Muscle of leg (tissue), 11 donors: ENCODE data around the gene STYK1. TPM values are rescaled to one million over a fixed set of nuclear protein-coding genes. Genes with fewer than 3 reads are reported as not detected.

Experiments used
- DNase-seq: peaks from one replicate; pipeline ENCODE4 v3.0.0; 2013
- H3K27ac ChIP-seq: one replicate; pipeline ENCODE4 v1.5.1; 2013; ENCODE audit warnings: mild to moderate bottlenecking, low read length, control low read depth
- H3K27me3 ChIP-seq: one replicate; pipeline ENCODE4 v1.6.1; 2013; ENCODE audit warnings: low read length; ENCODE audit not compliant: control insufficient read depth, insufficient read depth
- H3K36me3 ChIP-seq: one replicate; pipeline ENCODE4 v1.6.1; 2013; ENCODE audit warnings: low read length; ENCODE audit not compliant: control insufficient read depth, insufficient read depth
- H3K4me1 ChIP-seq: one replicate; pipeline ENCODE4 v1.6.1; 2013; ENCODE audit warnings: low read length; ENCODE audit not compliant: control insufficient read depth, insufficient read depth
- H3K4me3 ChIP-seq: one replicate; pipeline ENCODE4 v1.5.1; 2013; ENCODE audit warnings: low read length, control low read depth
- H3K9me3 ChIP-seq: replicated peaks from 2 replicates; pipeline ENCODE4 v1.6.1; 2013; ENCODE audit warnings: low read depth, low read length; ENCODE audit not compliant: control insufficient read depth
- WGBS: methylation state at CpG from one replicate; pipeline ENCODE4 v1.1.5; 2013; ENCODE audit warnings: missing lambda C conversion rate; ENCODE audit not compliant: insufficient coverage; 5-methylcytosine and 5-hydroxymethylcytosine counted together
- polyA plus RNA-seq, 8 donors: library from polyadenylated mRNA; unstranded; fragments of 120-200 nt; gene quantifications; one replicate each; pipeline versions ENCODE4 v1.2.1 to v1.2.3, GENCODE V29; 2013; ENCODE audit warnings: inconsistent platforms in 1 of 8, low replicate concordance in 1 of 8; ENCODE audit not compliant: insufficient read length in 8 of 8, insufficient read depth in 1 of 8
- total RNA-seq: library from RNA; stranded (reverse); fragments of 120-200 nt; gene quantifications from one replicate; pipeline ENCODE4 v1.2.4, GENCODE V29; 2013

The STYK1 gene
- total and polyA plus RNA-seq, 9 donors = 0.10 to 0.39 (median 0.13) TPM; not detected in 5

DNA sequence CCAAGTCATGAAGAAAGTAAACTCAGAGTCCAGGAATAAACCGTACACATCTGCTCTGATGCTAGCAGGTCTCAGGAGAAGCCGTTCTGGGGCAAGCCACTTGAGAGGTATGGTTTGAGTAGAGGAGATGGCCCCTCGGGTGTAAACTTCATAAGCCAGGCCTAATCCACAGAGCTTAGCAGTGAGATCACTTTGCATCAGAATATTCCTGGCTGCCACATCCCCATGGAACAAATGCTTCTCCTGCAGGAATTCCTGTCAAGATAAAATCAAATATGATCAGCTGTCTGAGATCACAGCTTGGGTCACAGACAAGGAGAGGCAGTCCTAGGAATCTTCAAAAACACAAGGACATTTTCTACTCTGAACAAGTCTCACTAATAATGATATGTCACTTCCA is 49.2 kb downstream of the STYK1 start:
- Histone ChIP-seq H3K36me3 (no peaks in the 10 kb centered on the region), H3K9me3 (no peaks in the 10 kb centered on the region), H3K27ac (no peak overlapping the region), H3K4me1 (no peaks in the 10 kb centered on the region), H3K4me3 (no peak overlapping the region), H3K27me3 (peaks cover 3% of the 10 kb centered on the region)
- 70% methylated on average over 2 of the region's 3 CpGs for WGBS
- peak; percentile 9 for DNase-seq

DNA sequence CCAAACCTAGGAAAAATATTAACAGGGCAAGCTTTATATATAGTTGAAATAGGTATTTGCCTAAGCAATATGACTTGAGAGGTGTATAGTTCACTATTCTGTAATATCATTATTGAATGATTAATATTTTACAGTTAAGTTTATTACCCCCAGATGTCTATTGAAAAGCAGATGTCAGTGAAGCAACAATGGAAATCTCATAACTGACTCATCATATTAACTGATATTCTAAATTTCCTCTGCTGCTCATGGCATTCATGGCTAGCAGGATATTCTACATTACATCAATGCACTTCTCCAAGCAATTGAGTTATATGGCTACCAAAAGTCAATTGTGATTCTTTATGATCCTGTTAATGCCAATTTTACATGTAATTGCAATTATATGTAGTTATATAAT is 50.7 kb downstream of the STYK1 start:
- no peak for DNase-seq
- Histone ChIP-seq H3K9me3 (no peaks in the 10 kb centered on the region), H3K27me3 (peaks cover 3% of the 10 kb centered on the region), H3K4me3 (no peak overlapping the region), H3K27ac (no peak overlapping the region), H3K4me1 (no peaks in the 10 kb centered on the region), H3K36me3 (no peaks in the 10 kb centered on the region)

GRCh38 chr12:10621278-10621677 is 52.6 kb downstream of the STYK1 start:
- no CpG with 5 or more reads among the region's 1 CpG for WGBS
- Histone ChIP-seq H3K4me1 (no peaks in the 10 kb centered on the region), H3K36me3 (no peaks in the 10 kb centered on the region), H3K9me3 (no peaks in the 10 kb centered on the region), H3K4me3 (no peak overlapping the region), H3K27me3 (peaks cover 3% of the 10 kb centered on the region), H3K27ac (no peak overlapping the region)
- DNase-seq = no peak

DNA sequence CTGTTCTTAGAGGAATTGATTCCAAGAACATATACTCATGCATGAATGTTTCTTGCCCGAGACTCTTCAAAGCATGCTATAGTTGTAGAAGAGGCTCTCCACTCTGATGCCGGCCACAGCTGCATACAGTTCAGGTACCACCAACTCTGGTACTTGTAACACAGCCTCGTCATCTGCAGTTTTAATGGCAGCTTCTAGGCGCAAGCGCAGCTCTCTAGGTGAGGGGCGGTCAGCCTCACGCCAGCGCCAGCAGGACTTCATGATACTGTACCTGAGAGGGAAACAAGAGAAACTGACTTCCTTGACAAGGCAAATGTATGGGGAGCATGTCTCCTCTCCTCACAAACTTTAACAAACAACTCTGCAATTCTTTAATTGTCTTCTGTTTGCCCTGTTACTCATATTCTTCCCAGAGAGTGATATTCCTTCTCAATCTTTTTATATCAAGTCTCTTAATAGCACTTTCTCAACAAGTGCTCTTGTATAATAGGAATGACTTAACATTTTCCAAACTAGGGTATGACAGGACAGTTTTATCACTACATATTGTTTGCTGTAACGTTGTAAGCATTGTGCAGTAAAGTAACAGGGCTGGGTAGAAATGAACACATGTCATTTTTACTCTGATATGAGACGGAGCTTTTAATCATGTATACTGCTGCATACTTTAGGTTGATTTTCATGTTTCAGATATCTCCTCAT is 53.6 kb downstream of the STYK1 start:
- H3K4me3 ChIP-seq = no peak overlapping the region

DNA sequence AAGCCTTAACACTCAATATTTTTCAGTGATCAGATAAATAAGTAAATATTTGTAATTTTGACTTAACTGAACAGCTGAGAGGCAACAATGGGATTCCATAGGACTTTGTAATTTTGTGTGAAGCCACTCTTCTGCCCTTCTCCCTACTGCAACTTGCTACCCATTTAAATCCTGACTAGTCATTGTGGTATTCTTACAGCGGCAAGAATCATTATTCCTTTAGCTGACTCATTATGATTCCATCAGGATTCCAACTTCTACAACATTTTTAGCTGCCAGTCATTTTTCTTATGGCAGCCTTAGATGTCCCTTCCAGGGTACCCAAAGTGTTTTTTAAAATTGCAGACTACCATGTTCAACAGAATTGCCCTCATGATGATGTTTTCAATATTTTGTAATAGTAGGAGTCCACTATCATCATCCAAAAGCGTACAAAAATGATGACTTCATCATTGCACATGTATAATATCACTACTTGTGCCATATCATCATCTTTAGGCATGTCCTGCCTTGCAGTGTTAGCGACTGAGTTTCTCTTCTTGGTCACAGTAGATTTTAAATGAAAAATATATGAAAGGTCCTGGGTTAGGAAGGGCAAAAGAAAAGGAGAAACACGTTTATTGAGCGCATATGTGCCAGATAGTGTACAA is 55.4 kb downstream of the STYK1 start:
- no peak for DNase-seq
- no peaks in the 10 kb centered on the region for H3K4me1 ChIP-seq
- no peaks in the 10 kb centered on the region for H3K36me3 ChIP-seq
- no peak overlapping the region for H3K27ac ChIP-seq
- WGBS = 100% methylated on average over 1 of the region's 5 CpGs
- peaks cover 3% of the 10 kb centered on the region for H3K27me3 ChIP-seq
- no peak overlapping the region for H3K4me3 ChIP-seq
- no peaks in the 10 kb centered on the region for H3K9me3 ChIP-seq

More for the DNA sequence above, 53.6 kb downstream of the STYK1 start:
- DNase-seq = no peak
- Histone ChIP-seq H3K4me1 (no peaks in the 10 kb centered on the region), H3K27me3 (peaks cover 3% of the 10 kb centered on the region), H3K27ac (no peak overlapping the region), H3K36me3 (no peaks in the 10 kb centered on the region), H3K9me3 (no peaks in the 10 kb centered on the region)
- WGBS = 92% methylated on average over 5 of the region's 10 CpGs

DNA sequence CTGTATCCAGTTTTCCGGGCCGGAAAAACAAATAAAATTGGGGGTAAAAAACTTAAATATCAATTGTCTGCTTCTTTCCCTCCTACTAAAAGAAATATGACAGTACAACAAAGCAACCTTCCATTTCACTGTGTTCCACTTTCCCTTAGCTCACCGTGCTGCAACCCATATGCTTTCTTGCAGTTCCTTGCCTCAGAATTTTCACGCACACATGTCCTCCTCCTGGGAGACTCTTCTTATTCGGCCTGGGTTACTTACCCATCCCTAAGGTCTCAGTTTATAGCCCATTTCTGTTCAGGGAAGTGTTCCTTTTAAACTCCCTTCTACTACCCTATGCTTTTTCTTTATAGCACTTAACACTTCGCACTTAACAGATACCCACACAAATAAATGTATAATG is 56.0 kb downstream of the STYK1 start:
- Histone ChIP-seq H3K4me3 (no peak overlapping the region), H3K4me1 (no peaks in the 10 kb centered on the region), H3K9me3 (no peaks in the 10 kb centered on the region), H3K36me3 (no peaks in the 10 kb centered on the region), H3K27me3 (peaks cover 3% of the 10 kb centered on the region), H3K27ac (no peak overlapping the region)
- no peak for DNase-seq
- 53% methylated on average over 3 of the region's 6 CpGs for WGBS

DNA sequence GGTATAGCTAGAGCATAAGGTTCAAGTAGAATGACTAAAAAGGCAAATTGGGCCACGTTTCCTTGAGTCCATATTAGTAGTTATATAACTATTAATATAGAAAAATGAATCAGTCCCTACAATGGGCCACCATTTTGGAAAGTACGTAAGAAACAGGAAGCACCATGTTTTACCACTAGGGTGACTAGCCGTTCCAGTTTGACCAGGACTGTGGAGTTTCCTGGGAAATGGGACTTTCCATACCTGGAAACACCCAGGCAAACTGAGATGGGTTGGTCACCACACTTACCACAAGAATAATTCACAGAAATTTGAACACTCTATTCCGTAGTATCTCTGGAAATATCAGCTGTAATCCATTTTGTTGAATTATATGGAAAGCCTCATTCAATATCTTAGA is 58.3 kb downstream of the STYK1 start:
- Histone ChIP-seq H3K27ac (no peak overlapping the region), H3K4me1 (peaks cover 7% of the 10 kb centered on the region), H3K27me3 (peaks cover 3% of the 10 kb centered on the region), H3K9me3 (no peaks in the 10 kb centered on the region), H3K36me3 (peaks cover 4% of the 10 kb centered on the region), H3K4me3 (no peak overlapping the region)
- no peak for DNase-seq
- WGBS = no CpG with 5 or more reads among the region's 4 CpGs

- H3K36me3 ChIP-seq = peaks cover 4% of the 10 kb centered on the region
- H3K27me3 ChIP-seq = no peaks in the 10 kb centered on the region
- DNase-seq = no peak
- peak overlapping the region; percentile 92 for H3K27ac ChIP-seq
- H3K9me3 ChIP-seq = no peaks in the 10 kb centered on the region
- no CpG with 5 or more reads among the region's 4 CpGs for WGBS
- H3K4me1 ChIP-seq = peaks cover 7% of the 10 kb centered on the region
- H3K4me3 ChIP-seq = peak overlapping the region; percentile 93
Observed at GRCh38 chr12:10614056-10614370, 59.8 kb downstream of the STYK1 start.

DNA sequence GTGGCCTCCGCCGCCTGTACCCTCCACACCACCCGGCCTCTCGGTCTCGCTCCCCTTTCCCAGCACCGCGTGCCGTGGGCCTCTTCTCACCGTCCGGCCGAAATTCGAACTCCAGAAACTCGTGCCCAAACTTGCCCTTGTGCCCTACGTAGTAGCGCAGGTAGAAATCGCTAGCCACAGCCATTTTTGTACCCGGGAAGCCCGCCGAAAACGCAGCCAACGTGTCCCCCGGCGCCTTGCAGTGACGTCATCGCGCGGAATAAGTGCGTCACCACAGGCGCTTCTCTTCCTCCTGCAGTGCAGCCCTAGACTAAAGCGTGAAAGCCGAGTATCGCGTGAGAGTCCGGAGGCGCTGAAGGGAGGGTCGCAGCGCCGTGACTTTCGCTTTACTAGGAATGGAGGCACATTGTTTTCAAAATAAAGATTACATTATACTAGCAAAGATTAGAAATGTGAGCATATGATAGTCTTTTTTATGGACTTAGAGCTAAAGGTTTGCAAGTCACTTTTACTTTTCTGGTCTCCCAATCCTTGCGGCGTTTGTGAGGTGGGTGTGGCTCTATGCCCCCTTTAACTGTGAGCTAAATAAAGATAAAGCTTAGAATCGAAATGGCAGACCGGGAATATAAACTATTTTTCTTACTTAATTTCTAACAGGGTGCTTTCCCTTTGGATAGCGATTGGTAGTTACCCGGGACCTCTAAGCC is 60.4 kb downstream of the STYK1 start, which contains the start of gene MAGOHB:
Gene MAGOHB, minus strand, starts transcription at position 261 of the 707 bp plus-strand sequence. Its CDS starts 77 bp downstream, at position 184.
- Histone ChIP-seq H3K27ac (peak within 1 kb of the TSS; percentile 95), H3K4me3 (peak within 1 kb of the TSS; percentile 93), H3K27me3 (no peaks in the 10 kb centered on the region), H3K36me3 (peaks cover 4% of the 10 kb centered on the region), H3K4me1 (peaks cover 7% of the 10 kb centered on the region), H3K9me3 (no peaks in the 10 kb centered on the region)
- WGBS = under 1% methylated on average over 29 of the region's 45 CpGs
- peak; percentile 99 for DNase-seq

DNA sequence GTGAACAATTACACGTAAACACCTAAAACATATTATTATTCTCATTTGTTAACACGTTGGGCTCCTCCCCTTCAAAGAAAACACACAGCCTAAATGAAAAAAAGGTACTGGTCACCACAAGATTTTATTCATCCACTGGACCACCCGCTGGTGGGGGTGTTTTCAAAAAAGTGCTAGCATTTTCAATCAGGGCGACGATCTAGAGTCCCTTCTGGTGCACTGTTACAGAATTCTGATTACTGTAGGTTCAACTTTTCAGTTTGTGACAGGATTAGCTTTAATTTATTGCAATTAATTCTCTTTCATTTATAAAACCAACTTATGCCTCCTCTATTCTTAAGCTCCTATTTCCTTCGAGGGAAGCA is 60.9 kb downstream of the STYK1 start:
- WGBS = 0% methylated on average over 1 of the region's 6 CpGs
- Histone ChIP-seq H3K4me3 (peak overlapping the region; percentile 93), H3K9me3 (no peaks in the 10 kb centered on the region), H3K27ac (peak overlapping the region; percentile 95), H3K27me3 (no peaks in the 10 kb centered on the region), H3K4me1 (peaks cover 7% of the 10 kb centered on the region), H3K36me3 (peaks cover 4% of the 10 kb centered on the region)
- DNase-seq = no peak
